GM10248 (cell line): Measurements from ENCODE around the gene SURF4.
"Not testable (repeated sequence)": the region's sequence is repeated elsewhere in the genome, so short reads cannot be mapped to it uniquely, and the experiment has no call there.

Source experiments
- CTCF ChIA-PET: fragments of 300-600 bp; sonication (Branson Sonifier 250); formaldehyde crosslinking; extraction: SDS; loops from one replicate; lab custom pipeline; 2021; ENCODE audit warnings: antibody characterized with exemption; lab: Yijun Ruan, JAX
- POLR2A ChIA-PET: fragments of 350-650 bp; sonication (Branson Sonifier 250); formaldehyde crosslinking; extraction: SDS; loops from one replicate; lab custom pipeline; 2020; ENCODE audit warnings: antibody characterized with exemption; lab: Yijun Ruan, JAX
- DNase-seq: peaks from one replicate; pipeline ENCODE4 v3.0.0; 2012; ENCODE audit errors: extremely low spot score
- TF ChIP-seq, protein P1 (sequence below): IDR thresholded peaks from 2 replicates; pipeline ENCODE4 v1.5.1; 2012; ENCODE audit warnings: mild to moderate bottlenecking, low read depth; ENCODE audit errors: extremely low read depth, missing control alignments, control extremely low read depth

SURF4 gene

DNA sequence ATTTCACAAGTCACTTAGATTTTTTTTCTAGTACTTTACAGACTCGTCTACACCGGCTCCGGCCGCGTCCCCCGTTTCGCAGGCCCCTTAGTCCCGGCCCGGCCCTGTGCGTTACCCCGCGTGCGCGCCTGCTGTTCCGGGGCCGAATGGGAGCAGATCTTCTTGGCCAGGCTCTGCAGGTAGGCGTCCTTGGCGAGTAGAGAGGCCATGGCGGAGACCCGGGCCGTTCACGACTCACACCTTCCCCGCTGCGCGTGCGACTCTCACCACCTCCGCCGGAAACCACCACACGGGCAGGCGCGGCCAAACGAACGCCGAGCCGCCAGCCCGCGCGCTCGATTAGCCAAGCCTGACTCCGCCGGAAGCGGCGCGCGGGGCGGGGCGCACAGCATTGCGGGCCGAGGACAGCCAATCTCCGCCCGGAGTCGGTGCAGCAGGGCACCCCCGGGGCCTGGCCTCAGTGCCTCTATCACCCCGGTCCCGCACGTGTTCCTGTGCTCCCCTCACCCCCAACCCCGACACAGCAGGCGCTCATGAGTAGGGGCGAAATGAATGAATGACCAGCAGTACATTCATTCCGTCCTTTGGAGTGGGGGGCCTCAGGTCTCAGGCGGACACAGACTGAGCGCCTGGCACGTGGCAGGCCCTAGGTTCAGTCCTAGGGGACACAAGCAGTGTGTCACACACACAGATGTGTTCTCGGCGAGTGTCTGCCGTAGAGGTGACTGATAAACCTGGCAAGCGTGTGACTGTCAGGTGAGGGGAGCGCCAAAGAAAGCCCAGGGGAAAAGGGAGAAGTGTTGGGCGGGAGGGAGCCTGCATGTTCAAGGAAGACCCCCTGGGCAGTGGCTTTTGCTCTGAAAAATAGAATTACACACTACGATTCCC lies 39.7 kb downstream of the SURF4 start, which contains the start of gene SURF6:
Gene SURF6 (minus strand): TSS at position 265 of the 888 bp plus-strand sequence. CDS start 56 bp downstream, at position 209.
- ChIA-PET CTCF (no interaction called here), POLR2A (interaction anchor here (0.6 kb wide), 1 partner anchor 36 kb away, joined by 4 read pairs; no protein-coding TSS in a partner anchor)
- TF ChIP-seq, protein P1, sequence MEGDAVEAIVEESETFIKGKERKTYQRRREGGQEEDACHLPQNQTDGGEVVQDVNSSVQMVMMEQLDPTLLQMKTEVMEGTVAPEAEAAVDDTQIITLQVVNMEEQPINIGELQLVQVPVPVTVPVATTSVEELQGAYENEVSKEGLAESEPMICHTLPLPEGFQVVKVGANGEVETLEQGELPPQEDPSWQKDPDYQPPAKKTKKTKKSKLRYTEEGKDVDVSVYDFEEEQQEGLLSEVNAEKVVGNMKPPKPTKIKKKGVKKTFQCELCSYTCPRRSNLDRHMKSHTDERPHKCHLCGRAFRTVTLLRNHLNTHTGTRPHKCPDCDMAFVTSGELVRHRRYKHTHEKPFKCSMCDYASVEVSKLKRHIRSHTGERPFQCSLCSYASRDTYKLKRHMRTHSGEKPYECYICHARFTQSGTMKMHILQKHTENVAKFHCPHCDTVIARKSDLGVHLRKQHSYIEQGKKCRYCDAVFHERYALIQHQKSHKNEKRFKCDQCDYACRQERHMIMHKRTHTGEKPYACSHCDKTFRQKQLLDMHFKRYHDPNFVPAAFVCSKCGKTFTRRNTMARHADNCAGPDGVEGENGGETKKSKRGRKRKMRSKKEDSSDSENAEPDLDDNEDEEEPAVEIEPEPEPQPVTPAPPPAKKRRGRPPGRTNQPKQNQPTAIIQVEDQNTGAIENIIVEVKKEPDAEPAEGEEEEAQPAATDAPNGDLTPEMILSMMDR = no peak
- DNase-seq = peak; percentile 93

DNA sequence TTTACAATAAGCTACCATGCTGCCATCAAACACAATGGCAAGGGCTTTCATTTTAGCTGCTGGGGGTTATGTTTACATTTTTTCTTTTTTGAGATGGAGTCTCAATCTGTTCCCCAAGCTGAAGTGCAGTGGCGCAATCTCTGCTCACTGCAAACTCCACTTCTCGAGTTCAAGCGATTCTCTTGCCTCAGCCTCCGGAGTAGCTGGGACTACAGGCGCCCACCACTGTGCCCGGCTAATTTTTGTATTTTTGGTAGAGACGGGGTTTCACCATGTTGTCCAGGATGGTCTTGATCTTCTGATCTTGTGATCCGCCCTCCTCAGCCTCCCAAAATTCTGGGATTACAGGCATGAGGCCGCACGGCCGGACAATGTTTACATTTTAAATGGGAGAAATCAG lies 41.0 kb downstream of the SURF4 start:
- ChIA-PET POLR2A (interaction anchor here (0.7 kb wide), 1 partner anchor 14 kb away, joined by 3 read pairs; no protein-coding TSS in a partner anchor), CTCF (interaction anchor here (1.3 kb wide), 2 partner anchors 9 to 154 kb away, joined by 3 to 4 read pairs; no protein-coding TSS in a partner anchor)
- not testable (repeated sequence) for DNase-seq

DNA sequence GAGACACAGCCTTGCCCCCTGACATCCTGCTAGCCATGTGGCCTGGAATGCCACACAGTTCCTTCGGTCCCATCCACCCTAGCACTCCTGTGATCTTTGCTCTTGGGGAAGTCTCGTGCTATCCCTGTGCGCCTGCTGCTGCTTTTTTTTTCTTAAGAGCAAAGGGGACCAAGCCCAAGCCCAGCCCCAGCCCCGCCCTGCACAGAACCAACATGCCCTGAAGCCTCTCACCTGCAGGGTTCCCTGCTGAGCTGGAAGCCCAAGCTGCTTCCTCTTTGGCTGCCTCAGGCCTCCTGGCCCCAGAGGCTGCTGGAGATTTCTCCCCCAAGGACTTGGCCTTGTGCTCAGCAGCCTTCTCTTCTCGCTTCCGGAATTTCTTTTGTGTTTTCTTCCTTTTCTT lies 41.7 kb downstream of the SURF4 start:
- DNase-seq = no peak
- TF ChIP-seq, protein P1 = no peak
- POLR2A ChIA-PET = no interaction called here
- CTCF ChIA-PET = interaction anchor here (1.3 kb wide), 3 partner anchors 9 to 153 kb away, joined by 3 to 4 read pairs (median 4); no protein-coding TSS in a partner anchor

DNA sequence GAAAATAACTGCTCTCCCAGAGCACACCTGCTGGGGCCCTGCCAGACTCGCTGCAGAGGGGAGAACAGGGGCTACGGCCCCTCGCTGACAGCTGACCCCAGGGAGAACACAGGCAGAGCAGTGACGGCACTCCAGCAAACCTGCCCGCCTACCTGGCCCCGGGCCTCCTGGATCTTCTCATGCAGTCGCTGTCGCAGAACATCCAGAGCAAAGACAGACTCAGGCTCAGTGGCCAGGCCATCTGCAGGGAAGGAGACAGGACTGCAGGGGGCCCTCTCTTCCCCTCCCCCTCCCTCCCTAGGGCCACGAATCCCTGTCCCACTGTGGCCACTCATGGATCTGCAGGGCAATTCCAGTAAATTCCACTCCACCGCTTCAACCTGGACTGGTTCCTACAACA lies 42.3 kb downstream of the SURF4 start:
- ChIA-PET POLR2A (no interaction called here), CTCF (interaction anchor here (1.1 to 1.3 kb wide), 4 partner anchors 8 to 153 kb away, joined by 3 to 4 read pairs (median 4); no protein-coding TSS in a partner anchor)
- TF ChIP-seq, protein P1 = no peak
- no peak for DNase-seq

DNA sequence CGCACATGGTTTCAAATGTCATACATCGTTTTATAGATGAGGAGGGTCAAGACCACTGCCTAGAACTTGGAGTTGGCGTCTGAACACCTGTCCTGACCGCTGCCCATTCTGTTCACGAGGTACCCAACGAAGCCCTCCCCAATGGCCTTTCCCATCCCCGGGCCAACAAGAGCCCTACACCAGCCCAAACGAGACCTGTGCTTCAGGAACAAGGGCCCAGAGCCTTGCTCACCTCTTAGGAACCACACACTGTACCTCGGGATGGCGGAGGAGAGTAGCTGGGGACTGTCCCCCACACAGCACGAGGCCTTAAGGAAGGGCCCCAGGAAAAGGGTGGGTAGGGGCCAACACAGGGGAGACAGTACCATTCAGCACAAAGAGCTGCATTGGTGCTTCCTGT lies 42.8 kb downstream of the SURF4 start:
- TF ChIP-seq, protein P1 = no peak
- no peak for DNase-seq
- ChIA-PET CTCF (interaction anchor here (0.7 to 1.3 kb wide), 4 partner anchors 9 to 146 kb away, joined by 3 to 4 read pairs (median 3); no protein-coding TSS in a partner anchor), POLR2A (interaction anchor here (0.6 kb wide), 1 partner anchor 1017 kb away, joined by 3 read pairs; no protein-coding TSS in a partner anchor)

DNA sequence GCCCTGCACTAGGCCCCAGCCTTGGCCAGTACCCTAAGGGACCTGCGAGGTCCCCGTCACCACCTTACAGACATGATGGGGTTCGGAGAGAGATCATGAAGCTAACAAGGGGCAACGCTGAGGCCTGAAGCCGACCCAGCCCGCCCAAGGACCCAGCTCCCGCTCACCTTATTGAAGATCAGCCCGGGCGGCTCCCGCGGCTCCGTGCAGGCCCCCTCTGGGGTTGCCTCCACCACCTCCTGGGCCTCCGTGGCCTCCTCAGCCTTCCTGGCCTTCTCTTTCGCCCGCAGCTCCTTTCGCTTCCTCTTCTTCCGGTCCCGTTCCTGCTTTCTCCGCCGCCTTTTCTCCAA lies 43.5 kb downstream of the SURF4 start:
- CTCF ChIA-PET = interaction anchor here (0.7 to 1.3 kb wide), 5 partner anchors 10 to 146 kb away, joined by 3 read pairs; no protein-coding TSS in a partner anchor
- TF ChIP-seq, protein P1 = no peak
- POLR2A ChIA-PET = interaction anchor here (0.6 to 1.0 kb wide), 2 partner anchors 14 to 1018 kb away, joined by 3 read pairs; no protein-coding TSS in a partner anchor
- DNase-seq = no peak
